ENCODE results near the gene MAN2A2. TPM values are rescaled to one million over a fixed set of nuclear protein-coding genes. Genes with fewer than 3 reads are reported as not detected.

MAN2A2 gene
- total RNA-seq, 1 experiment from 2014 or later, result 27.4 TPM

- no peak for DNase-seq
- no peak for TF ChIP-seq CTCF (conservative IDR thresholded peaks at IDR 0.05)
- H4K8ac ChIP-seq (replicated peaks; ENCODE audit: insufficient read length, low read depth, low read length), result no peak overlapping the region
Measured at GRCh38 chr15:90862487-90862886, 40.6 kb upstream of the MAN2A2 start.

More at GRCh38 chr15:90862487-90862886, 40.6 kb upstream of the MAN2A2 start:
- no peak overlapping the region for H3K14ac ChIP-seq (ENCODE audit: insufficient read depth, low read length)
- no peaks in the 10 kb centered on the region for H3K79me2 ChIP-seq (ENCODE audit: insufficient read depth, low read length)
- no peak overlapping the region for H3K23ac ChIP-seq (ENCODE audit: insufficient read length, low read depth, low read length)
- H2BK15ac ChIP-seq (ENCODE audit: low read depth, low read length), result no peak overlapping the region
- peaks cover 2% of the 10 kb centered on the region; the same call in 1 of the 2 replicates for H3K4me1 ChIP-seq (ENCODE audit: insufficient read depth, low read length)
- WGBS (ENCODE audit: extremely low coverage, insufficient read length, low lambda C conversion rate), result no CpG with 5 or more reads among the region's 6 CpGs
- Mint-ChIP-seq H3K36me3 (ENCODE audit: insufficient read depth in 1 of 3, low read depth in 3 of 3) (no peaks in the 10 kb centered on the region), H3K27me3 (ENCODE audit: low read depth) (no peaks in the 10 kb centered on the region), H3K27ac (no peak overlapping the region), H3K9me3 (no peaks in the 10 kb centered on the region; a peak in 1 of 5 replicates), H3K4me3 (no peak overlapping the region), H3K4me1 (peaks cover 9 to 16% of the 10 kb centered on the region in 2 experiments)
- H3K9me3 ChIP-seq (ENCODE audit: control insufficient read depth, low read depth, low read length), result no peaks in the 10 kb centered on the region
- no peak overlapping the region for H3K18ac ChIP-seq (ENCODE audit: insufficient read length, low read depth, low read length)
- H3K27ac ChIP-seq (ENCODE audit: insufficient read length, low read depth, low read length), result no peak overlapping the region
- H3K56ac ChIP-seq (ENCODE audit: insufficient read length, low read depth, low read length), result no peak overlapping the region
- no peaks in the 10 kb centered on the region for H3K27me3 ChIP-seq (ENCODE audit: insufficient read depth, low read length)
- H3K4ac ChIP-seq (ENCODE audit: low read depth, low read length), result no peak overlapping the region
- H4K5ac ChIP-seq (ENCODE audit: insufficient read length, low read depth, low read length), result no peak overlapping the region
- no peak overlapping the region for H2AK5ac ChIP-seq (ENCODE audit: insufficient read length, low read length)
- no peak overlapping the region for H2BK120ac ChIP-seq (ENCODE audit: low read depth, low read length, poor library complexity, severe bottlenecking)
- no peaks in the 10 kb centered on the region for H3K79me1 ChIP-seq (ENCODE audit: insufficient read depth, low read depth, low read length, poor library complexity, severe bottlenecking)
- H3K23me2 ChIP-seq (ENCODE audit: insufficient read length, low read depth, low read length, poor library complexity, severe bottlenecking), result no peaks in the 10 kb centered on the region
- no peak overlapping the region for H2AFZ ChIP-seq (ENCODE audit: low read length)
- no peak overlapping the region for H2BK5ac ChIP-seq (ENCODE audit: insufficient read length, low read length)
- no peak overlapping the region for H3K4me2 ChIP-seq (ENCODE audit: insufficient read depth, insufficient read length, low read length)
- H2BK12ac ChIP-seq (ENCODE audit: insufficient read length, low read depth, low read length), result no peak overlapping the region
- H3K9ac ChIP-seq (ENCODE audit: extremely low read depth, insufficient read length, low read length), result no peak overlapping the region
- H2BK20ac ChIP-seq (ENCODE audit: low read depth, low read length, poor library complexity, severe bottlenecking), result no peak overlapping the region
- no peak overlapping the region for H3T11ph ChIP-seq (ENCODE audit: low read length)
- no peaks in the 10 kb centered on the region for H4K20me1 ChIP-seq (ENCODE audit: control insufficient read depth, insufficient read depth, insufficient read length)
- no peak overlapping the region for H4K91ac ChIP-seq (ENCODE audit: insufficient read length, low read depth, low read length)

All from H9 (cell line).